Esophagus squamous epithelium (tissue), 4 donors: ENCODE data around the gene PDLIM7.

ENCODE experiments used
- POLR2A ChIP-seq, 4 donors: fragments of 450-650 bp; IDR thresholded peaks; one replicate each; pipeline ENCODE4 v1.6.1; 2017; ENCODE audit warnings: antibody characterized with exemption in 4 of 4, mild to moderate bottlenecking in 4 of 4, moderate library complexity in 3 of 4
- TF ChIP-seq, protein P1 (sequence below), 6 experiments: fragments of 450-650 bp in 4 of 6; fragments of 200-600 bp in 2 of 6; sonication (generic) in 2 of 6; IDR thresholded peaks; one replicate each; pipeline ENCODE4 v1.5.1; 2016 to 2019; ENCODE audit warnings: antibody characterized with exemption in 6 of 6, mild to moderate bottlenecking in 4 of 6, moderate library complexity in 4 of 6

- TF ChIP-seq POLR2A (IDR thresholded peaks at IDR 0.05): peak in 1 of 4 donors; percentile 40
- TF ChIP-seq, protein P1, sequence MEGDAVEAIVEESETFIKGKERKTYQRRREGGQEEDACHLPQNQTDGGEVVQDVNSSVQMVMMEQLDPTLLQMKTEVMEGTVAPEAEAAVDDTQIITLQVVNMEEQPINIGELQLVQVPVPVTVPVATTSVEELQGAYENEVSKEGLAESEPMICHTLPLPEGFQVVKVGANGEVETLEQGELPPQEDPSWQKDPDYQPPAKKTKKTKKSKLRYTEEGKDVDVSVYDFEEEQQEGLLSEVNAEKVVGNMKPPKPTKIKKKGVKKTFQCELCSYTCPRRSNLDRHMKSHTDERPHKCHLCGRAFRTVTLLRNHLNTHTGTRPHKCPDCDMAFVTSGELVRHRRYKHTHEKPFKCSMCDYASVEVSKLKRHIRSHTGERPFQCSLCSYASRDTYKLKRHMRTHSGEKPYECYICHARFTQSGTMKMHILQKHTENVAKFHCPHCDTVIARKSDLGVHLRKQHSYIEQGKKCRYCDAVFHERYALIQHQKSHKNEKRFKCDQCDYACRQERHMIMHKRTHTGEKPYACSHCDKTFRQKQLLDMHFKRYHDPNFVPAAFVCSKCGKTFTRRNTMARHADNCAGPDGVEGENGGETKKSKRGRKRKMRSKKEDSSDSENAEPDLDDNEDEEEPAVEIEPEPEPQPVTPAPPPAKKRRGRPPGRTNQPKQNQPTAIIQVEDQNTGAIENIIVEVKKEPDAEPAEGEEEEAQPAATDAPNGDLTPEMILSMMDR (IDR thresholded peaks at IDR 0.05): no peak
Observed at GRCh38 chr5:177510567-177511053, 13.2 kb upstream of the PDLIM7 start.
